ENCODE data around the gene DEFB124.

Gene DEFB124

DNA sequence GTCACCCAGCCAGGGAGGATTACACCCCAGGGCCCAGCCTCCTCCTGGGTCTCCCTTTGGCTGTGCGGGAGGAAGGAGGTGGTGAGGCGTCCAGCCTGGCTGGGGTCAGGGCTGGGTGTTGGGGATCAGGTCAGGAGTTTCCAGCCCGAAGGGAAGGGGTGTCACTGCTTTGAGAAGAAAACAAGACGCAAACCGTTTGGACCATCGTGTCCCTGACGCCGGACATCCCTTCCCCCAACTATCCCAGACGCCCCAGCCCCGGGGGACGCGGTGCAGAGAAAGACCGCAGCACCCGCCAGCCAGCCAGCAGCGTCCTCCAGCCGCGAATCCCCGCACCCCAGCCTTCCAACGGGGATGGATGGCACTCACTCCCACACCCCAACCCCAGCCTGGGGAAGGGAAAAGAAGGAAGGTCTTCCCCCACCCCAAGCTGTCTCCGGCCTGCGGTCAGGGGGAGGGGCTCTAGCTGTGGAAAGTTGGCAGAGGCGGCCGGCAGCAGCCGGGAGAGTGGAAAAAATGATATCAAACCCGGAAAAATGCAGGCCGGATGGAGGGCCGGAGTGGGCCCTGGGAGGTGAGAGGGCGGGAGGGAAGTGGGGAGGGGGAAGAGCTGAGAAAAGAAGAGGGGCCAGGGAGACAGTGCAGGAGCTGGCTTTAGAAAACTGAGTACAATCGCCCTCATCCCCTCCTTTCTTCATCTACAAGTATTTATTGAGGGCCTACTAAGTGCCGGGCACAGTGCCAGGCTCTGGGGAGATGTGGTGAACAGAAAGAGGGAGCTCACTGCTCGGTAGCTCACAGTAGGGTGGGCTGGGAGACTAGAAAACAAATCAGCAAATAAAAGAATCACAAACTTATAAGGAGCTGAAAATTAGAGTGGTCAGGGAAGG lies 10.8 kb upstream of the DEFB124 start:
- no peak for DNase-seq (ENCODE audit: low read depth)
- TF ChIP-seq, protein P1, sequence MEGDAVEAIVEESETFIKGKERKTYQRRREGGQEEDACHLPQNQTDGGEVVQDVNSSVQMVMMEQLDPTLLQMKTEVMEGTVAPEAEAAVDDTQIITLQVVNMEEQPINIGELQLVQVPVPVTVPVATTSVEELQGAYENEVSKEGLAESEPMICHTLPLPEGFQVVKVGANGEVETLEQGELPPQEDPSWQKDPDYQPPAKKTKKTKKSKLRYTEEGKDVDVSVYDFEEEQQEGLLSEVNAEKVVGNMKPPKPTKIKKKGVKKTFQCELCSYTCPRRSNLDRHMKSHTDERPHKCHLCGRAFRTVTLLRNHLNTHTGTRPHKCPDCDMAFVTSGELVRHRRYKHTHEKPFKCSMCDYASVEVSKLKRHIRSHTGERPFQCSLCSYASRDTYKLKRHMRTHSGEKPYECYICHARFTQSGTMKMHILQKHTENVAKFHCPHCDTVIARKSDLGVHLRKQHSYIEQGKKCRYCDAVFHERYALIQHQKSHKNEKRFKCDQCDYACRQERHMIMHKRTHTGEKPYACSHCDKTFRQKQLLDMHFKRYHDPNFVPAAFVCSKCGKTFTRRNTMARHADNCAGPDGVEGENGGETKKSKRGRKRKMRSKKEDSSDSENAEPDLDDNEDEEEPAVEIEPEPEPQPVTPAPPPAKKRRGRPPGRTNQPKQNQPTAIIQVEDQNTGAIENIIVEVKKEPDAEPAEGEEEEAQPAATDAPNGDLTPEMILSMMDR (IDR thresholded peaks at IDR 0.05; ENCODE audit: low read depth, low read length, missing control alignments): no peak

DNA sequence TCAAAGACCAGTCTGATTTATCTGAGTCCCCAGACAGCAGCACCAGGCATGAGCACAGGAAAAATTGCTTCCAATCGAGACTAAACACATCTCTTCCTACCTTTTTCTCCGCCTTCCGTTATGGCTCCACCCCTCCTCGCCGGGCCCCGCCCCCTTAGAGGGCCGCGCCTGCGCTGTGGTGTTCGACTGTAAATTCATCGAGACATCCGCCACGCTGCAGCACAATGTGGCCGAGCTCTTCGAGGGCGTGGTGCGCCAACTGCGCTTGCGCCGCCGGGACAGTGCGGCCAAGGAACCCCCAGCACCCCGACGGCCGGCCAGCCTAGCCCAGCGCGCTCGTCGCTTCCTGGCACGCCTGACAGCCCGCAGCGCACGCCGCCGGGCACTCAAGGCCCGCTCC lies 9.1 kb upstream of the DEFB124 start:
- no peak overlapping the region for H3K4me3 ChIP-seq (ENCODE audit: low read depth, low read length)
- DNase-seq (ENCODE audit: low read depth): no peak
- TF ChIP-seq, protein P1 (IDR thresholded peaks at IDR 0.05; ENCODE audit: low read depth, low read length, missing control alignments): no peak

More for the DNA sequence above, 10.8 kb upstream of the DEFB124 start:
- no peak overlapping the region for H3K4me3 ChIP-seq (ENCODE audit: low read depth, low read length)

DNA sequence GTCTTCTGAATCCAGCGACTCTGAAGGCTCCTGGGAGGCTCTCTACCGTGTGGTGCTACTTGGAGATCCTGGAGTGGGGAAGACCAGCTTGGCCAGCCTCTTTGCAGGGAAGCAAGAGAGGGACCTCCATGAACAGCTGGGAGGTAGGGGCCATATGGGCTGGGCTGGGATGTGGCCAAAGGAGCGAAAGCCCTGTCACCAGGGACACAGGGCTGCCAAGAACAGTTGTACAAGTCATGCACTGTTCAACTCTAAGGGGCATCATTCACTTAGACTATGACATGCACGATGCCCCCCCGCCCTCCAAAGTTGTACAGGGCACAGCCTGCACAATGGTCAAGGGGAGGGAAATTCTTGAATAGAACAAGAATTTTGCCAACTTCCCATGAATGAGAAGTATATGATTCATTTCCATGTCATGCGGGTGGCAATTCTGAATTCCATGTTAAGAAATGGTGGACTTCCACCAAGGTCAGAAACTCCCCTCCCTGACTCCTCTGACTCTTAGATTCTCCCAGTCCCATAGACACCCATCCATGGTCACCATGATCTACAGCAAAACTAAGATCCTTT lies 1.8 kb upstream of the DEFB124 start:
- TF ChIP-seq, protein P1 (IDR thresholded peaks at IDR 0.05; ENCODE audit: low read depth, low read length, missing control alignments): no peak
- no peak overlapping the region for H3K4me3 ChIP-seq (ENCODE audit: low read depth, low read length)
- no peak for DNase-seq (ENCODE audit: low read depth)

DNA sequence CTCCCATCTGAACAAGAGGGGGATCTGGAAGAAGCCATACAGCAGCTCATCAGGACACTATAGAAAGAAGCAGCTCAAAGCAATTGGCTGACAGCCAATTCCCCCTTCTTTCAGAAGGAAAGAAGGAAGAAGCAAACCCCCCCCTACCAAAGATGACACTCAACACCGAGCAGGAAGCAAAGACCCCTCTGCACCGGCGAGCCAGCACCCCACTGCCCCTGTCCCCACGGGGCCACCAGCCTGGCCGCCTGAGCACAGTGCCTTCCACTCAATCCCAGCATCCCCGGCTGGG lies 1.3 kb upstream of the DEFB124 start:
- DNase-seq (ENCODE audit: low read depth): no peak
- no peak overlapping the region for H3K4me3 ChIP-seq (ENCODE audit: low read depth, low read length)
- TF ChIP-seq, protein P1 (IDR thresholded peaks at IDR 0.05; ENCODE audit: low read depth, low read length, missing control alignments): no peak

DNA sequence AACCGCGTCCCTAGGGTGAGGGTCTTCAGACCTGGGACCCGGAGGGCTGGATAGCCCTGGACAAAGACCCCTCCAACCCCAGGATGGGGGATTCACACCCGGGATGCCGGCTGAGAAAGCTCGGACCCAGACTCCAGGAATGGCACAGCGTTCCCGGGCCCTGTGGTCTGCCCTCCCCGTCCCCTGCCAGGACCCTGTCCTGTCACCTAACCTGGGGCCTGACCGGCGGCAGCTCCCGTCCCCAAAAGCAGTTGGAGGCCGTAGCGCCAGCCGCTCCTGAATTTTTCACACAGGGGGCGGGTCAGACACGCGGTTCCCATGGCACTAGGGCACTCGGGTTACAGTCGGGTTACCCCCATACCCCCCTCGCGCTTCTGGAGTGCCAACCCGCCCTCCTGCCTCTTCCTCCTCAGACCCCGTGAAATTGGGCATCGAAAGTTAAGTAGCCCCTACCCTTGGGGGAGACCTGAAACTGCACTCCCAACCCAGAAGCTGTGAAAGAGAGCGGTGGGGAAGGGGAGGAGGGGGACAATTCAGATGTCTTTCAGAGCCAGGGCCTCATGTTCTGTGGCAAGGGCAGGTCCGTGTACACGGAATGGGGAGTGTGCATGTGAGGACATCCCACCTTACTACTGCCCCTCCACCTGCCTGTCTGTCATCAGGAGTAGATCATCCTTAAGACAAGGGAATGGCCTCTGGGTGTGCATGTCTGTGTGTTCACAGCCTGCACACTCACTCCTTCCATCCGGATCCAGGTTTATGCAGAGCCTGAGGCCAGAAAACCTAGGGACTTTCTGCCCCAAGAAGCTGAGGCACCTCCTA lies 756 bp upstream of the DEFB124 start:
- no peak for DNase-seq (ENCODE audit: low read depth)
- TF ChIP-seq, protein P1 (IDR thresholded peaks at IDR 0.05; ENCODE audit: low read depth, low read length, missing control alignments): no peak
- H3K4me3 ChIP-seq (ENCODE audit: low read depth, low read length): no peak overlapping the region

DNA sequence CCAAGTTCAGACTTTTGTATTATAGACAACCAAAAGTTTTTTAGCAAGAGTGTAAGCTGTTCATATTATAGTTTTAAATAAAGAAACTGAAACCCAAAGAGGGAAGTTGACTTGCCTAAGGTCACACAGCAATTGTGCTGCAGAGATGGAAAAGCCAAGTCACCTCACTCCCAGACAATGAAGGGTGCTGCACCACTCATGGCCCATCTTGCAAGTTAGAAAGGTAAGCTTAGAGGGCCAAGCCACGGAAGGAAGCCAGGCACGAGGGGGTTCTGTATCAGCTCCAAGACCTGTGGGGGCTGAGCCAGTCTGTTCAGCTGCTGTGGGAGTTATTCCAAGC lies 860 bp downstream of the DEFB124 start:
- peak; percentile 13 for DNase-seq (ENCODE audit: low read depth)
- H3K4me3 ChIP-seq (ENCODE audit: low read depth, low read length): no peak overlapping the region

More for the DNA sequence above, 860 bp downstream of the DEFB124 start:
- TF ChIP-seq, protein P1 (IDR thresholded peaks at IDR 0.05; ENCODE audit: low read depth, low read length, missing control alignments): no peak

Measured in GM12864 (cell line).